Skeletal muscle tissue (tissue), 4 donors: ENCODE measurements around the gene SLC15A3. TPM values are rescaled to one million over a fixed set of nuclear protein-coding genes. Genes with fewer than 3 reads are reported as not detected.

Experiments
- H3K27ac ChIP-seq: one replicate; pipeline ENCODE4 v1.7.0; 2013; ENCODE audit warnings: mild to moderate bottlenecking, low read depth, low read length, inconsistent platforms
- H3K27me3 ChIP-seq, 3 donors: one replicate each; pipeline ENCODE4 v1.7.0; 2013; ENCODE audit warnings: low read length in 3 of 3; ENCODE audit not compliant: control insufficient read depth in 3 of 3, insufficient read depth in 3 of 3
- H3K36me3 ChIP-seq, 3 donors: one replicate each; pipeline ENCODE4 v1.7.0; 2013; ENCODE audit warnings: low read length in 3 of 3; ENCODE audit not compliant: control insufficient read depth in 3 of 3, insufficient read depth in 3 of 3
- H3K4me1 ChIP-seq, 3 donors: one replicate each; pipeline ENCODE4 v1.7.0; 2013; ENCODE audit warnings: low read length in 3 of 3, mild to moderate bottlenecking in 3 of 3; ENCODE audit not compliant: control insufficient read depth in 3 of 3, insufficient read depth in 3 of 3
- H3K4me3 ChIP-seq, 3 donors: one replicate each; pipeline ENCODE4 v1.7.0; 2013; ENCODE audit warnings: low read length in 3 of 3
- H3K9ac ChIP-seq, 3 donors: one replicate each; pipeline ENCODE4 v1.7.0; 2013; ENCODE audit warnings: low read length in 3 of 3, mild to moderate bottlenecking in 3 of 3, moderate library complexity in 2 of 3, low read depth in 1 of 3
- H3K9me3 ChIP-seq, 3 donors: one replicate each; pipeline ENCODE4 v1.7.0; 2013; ENCODE audit warnings: low read length in 3 of 3; ENCODE audit not compliant: control insufficient read depth in 3 of 3
- total RNA-seq: library from RNA; depleted of rRNA; stranded (reverse); fragments of >200 nt; gene quantifications from one replicate; pipeline ENCODE4 v1.2.3, GENCODE V29; 2014
- donor health status: Osteomylitis.

The SLC15A3 gene
- 16.7 TPM for total RNA-seq

DNA sequence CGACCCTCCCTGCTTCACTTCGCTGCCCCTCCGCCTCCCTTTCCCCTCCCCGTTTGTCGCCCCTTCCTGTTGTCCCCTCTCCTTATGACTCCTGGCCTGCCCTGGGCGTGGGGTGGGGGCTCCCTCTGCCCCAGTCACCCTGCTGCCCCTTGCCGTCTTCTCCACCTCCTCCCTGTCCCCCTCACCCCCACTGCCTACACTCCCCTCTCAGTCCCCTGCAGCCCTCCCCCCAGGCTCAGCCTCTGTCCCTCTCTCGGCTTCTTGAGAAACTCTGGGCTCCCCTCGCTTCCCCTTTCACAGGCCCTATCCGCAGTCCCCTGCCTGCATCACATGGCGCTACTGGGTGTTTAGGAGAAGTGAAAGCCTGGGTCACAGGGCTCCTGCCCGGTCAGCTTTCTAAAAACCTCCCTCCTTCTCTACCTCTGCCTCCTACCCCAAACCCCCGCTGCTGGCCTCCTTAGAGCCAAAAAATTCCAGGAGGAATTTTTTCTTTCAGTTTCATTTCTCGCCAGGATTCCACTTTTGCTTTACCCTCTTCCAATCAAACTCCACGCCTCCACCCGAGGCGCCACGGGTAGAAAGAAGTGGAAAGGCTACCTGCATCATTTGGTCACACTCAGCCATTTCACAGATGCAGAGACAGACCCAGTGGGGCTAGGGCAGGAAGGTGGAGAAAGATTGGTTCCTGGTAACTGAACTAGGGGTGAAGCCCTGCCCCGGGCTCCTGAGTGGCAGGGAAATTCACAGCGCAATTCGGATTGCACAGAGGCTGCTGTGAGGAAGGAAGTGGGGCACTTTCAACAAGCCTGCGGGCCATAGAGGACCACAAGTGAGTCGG, at the start of gene SLC15A3:
TSS of gene SLC15A3 (minus strand) at position 273 of the 838 bp plus-strand sequence. CDS start 625 bp downstream, outside the sequence.
- no peaks in the 10 kb centered on the region for H3K9me3 ChIP-seq
- peaks cover 7 to 14% (median 11%) of the 10 kb centered on the region in 3 donors for H3K4me1 ChIP-seq
- H3K4me3 ChIP-seq: peak within 1 kb of the TSS; percentile 72 to 80 (median 77)
- H3K27ac ChIP-seq: peak within 1 kb of the TSS; percentile 79
- H3K27me3 ChIP-seq: peaks cover 0 to 11% (median 4%) of the 10 kb centered on the region in 3 donors
- peak within 1 kb of the TSS; percentile 69 to 76 (median 71) for H3K9ac ChIP-seq
- H3K36me3 ChIP-seq: no peaks in the 10 kb centered on the region

DNA sequence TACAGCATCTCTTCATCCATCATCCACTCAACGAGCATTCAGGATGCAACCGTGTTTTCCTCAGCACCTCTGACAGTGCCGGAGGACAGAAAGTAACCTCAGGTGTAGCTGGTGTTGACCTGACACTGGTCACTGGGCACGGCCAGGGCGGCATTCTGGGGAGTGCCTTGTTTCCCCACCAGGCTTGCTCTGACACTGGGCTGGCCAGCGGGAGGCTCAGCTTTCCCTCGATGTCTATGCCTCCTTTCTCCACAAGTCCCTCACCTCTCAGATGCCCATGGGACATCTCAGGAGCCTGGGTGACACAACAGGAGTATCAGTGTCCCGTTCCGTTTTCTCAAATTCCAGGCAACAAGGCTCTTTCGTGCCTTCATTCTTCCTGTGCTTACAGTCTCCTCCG, 48.5 kb upstream of the SLC15A3 start:
- H3K4me1 ChIP-seq: peaks cover 2 to 18% (median 4%) of the 10 kb centered on the region in 3 donors
- H3K36me3 ChIP-seq: no peaks in the 10 kb centered on the region
- peaks cover 3 to 33% (median 12%) of the 10 kb centered on the region in 3 donors for H3K27me3 ChIP-seq
- H3K4me3 ChIP-seq: no peak overlapping the region
- H3K9ac ChIP-seq: no peak overlapping the region
- no peak overlapping the region for H3K27ac ChIP-seq
- H3K9me3 ChIP-seq: no peaks in the 10 kb centered on the region

DNA sequence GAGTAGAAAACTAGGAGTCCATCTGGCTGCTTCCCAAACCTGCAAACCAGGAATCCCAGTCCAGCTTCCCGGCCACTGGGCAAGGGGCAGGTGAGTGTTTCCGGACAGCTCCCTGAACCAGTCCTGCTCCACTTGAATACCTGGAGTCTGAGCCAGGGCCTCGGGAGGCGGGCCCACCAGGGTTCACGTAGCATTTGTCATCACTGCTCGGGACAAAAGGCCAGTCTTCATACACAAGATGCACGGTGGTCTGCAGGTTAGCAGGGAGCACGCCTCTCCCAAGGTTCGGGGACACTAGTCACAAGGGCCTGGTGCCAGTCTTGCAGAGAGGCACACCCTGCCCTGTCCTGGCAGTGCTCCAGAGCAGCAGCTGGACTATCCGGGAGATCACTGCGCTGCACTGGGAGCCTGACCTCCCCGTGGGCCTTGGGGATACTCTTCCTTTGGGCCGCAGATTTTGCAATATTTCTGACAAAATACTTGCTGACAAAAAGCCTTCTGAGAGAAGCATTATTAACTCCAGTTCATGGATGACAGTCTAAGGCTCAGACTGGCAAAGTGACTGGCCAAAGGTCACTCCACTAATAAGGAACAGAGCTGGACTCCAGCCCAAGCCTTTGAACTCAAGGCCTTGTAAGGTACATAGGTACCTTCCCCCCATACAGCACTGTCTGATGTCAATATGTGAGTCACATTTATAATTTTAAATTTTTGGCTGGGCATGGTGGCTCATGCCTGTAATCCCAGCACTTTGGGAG, 44.6 kb upstream of the SLC15A3 start:
- H3K4me3 ChIP-seq: no peak overlapping the region
- no peaks in the 10 kb centered on the region for H3K36me3 ChIP-seq
- H3K4me1 ChIP-seq: peaks cover 0 to 9% (median 0%) of the 10 kb centered on the region in 3 donors
- no peak overlapping the region for H3K9ac ChIP-seq
- peaks cover 10 to 28% (median 23%) of the 10 kb centered on the region in 3 donors for H3K27me3 ChIP-seq
- H3K9me3 ChIP-seq: no peaks in the 10 kb centered on the region
- H3K27ac ChIP-seq: no peak overlapping the region

DNA sequence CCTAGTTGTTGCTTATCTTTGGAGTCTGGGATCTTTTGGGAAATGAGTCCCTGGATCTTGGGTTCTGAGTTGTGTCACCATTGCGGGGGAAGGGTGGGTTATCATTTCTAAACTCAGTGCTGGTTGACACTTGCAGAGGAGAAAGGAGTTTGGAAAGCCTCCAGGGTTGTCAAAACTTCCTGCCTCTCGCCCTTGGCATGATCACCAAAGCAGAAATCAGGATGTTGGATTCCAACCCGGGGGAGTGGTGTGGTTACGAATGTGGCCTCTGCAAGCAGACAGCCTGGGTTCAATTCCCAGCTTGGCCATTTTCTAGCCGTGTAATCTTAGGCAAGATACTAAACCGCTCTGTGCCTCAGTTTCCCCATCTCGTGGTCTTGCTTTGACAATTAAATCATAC, 43.8 kb upstream of the SLC15A3 start:
- H3K27ac ChIP-seq: no peak overlapping the region
- peaks cover 0 to 9% (median 0%) of the 10 kb centered on the region in 3 donors for H3K4me1 ChIP-seq
- no peaks in the 10 kb centered on the region for H3K36me3 ChIP-seq
- H3K4me3 ChIP-seq: no peak overlapping the region
- H3K9me3 ChIP-seq: no peaks in the 10 kb centered on the region
- H3K9ac ChIP-seq: no peak overlapping the region
- peaks cover 10 to 28% (median 26%) of the 10 kb centered on the region in 3 donors for H3K27me3 ChIP-seq

DNA sequence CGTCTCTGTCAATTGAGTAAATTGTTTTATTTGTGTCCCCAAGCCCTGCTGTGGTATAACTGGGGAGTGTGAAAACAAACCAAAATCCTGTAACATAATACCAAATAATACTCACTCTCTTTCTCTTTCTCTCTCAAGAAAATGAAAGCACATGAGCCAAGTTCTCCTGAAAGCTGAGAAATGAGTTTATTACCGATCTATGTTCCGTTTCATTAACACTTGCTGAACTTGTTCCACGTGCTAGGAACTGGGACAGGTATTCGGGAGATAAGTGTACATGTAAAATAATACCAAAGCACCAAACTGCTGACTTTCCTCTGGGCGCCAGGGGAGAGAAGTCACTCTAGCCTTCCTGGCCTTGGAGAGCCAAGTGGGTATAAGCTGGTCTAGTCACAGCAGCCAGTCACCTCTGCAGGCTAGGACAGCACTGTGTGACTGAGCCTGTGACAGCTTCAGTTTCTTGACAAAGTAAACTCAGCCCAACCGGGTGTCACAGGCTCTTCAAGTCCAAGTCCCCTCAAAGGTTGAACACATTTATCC, 42.6 kb upstream of the SLC15A3 start:
- Histone ChIP-seq H3K27me3 (peaks cover 7 to 20% (median 19%) of the 10 kb centered on the region in 3 donors), H3K4me1 (peaks cover 0 to 9% (median 0%) of the 10 kb centered on the region in 3 donors), H3K9me3 (no peaks in the 10 kb centered on the region), H3K36me3 (no peaks in the 10 kb centered on the region), H3K9ac (no peak overlapping the region), H3K4me3 (no peak overlapping the region), H3K27ac (no peak overlapping the region)

DNA sequence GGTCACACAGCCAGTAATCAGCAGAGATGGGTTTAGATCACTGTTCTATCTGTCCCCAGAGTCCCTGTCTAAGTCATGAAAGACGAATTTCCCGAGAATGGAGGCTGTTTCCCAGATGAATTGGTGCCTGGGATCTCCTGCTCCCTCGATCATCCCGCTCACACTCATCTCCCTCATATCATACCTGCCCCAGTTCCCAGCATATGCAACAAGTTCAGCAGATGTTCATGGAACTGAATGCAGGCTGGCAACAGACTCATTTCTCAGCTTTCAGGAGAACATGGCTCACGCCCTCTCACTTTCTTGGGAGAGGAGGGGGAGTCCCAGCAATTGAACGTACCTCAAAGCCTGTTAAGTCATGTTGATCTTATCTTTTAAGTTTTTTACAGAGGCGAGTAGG, 41.6 kb upstream of the SLC15A3 start:
- H3K9me3 ChIP-seq: no peaks in the 10 kb centered on the region
- H3K4me1 ChIP-seq: peaks cover 0 to 9% (median 0%) of the 10 kb centered on the region in 3 donors
- H3K9ac ChIP-seq: no peak overlapping the region
- peaks cover 7 to 21% (median 20%) of the 10 kb centered on the region in 3 donors for H3K27me3 ChIP-seq
- H3K27ac ChIP-seq: no peak overlapping the region
- no peak overlapping the region for H3K4me3 ChIP-seq
- H3K36me3 ChIP-seq: no peaks in the 10 kb centered on the region

DNA sequence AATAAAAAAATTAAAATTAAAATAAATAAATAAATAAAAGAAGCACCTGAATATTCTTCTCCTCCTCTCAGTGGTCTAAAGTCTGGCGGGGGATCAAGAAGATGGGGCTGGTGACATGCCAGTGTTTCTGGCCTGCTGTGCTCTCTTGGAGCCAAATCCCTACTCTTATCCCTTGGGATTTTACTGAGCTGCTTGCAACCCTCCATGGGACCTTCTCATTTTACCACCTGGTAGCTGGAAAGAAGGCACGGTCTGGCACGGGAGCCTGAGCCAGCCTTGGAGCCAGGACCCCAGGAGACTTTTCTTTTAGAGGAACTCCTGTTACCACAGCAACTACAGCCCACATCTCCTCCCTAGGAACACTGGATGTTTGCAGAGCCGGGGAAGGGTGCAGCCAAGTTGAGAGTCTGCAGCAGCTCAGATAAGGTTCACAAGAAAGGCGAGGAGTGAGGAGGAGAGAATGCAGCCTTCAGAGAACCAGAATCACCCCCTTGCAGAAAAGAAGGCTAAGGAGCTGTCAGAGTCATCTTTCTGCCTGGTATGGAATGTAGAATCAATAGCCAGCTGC, 41.0 kb upstream of the SLC15A3 start:
- peaks cover 7 to 25% (median 23%) of the 10 kb centered on the region in 3 donors for H3K27me3 ChIP-seq
- no peak overlapping the region for H3K9ac ChIP-seq
- no peak overlapping the region for H3K4me3 ChIP-seq
- no peaks in the 10 kb centered on the region for H3K36me3 ChIP-seq
- H3K27ac ChIP-seq: no peak overlapping the region
- no peaks in the 10 kb centered on the region for H3K9me3 ChIP-seq
- peaks cover 0 to 9% (median 0%) of the 10 kb centered on the region in 3 donors for H3K4me1 ChIP-seq

DNA sequence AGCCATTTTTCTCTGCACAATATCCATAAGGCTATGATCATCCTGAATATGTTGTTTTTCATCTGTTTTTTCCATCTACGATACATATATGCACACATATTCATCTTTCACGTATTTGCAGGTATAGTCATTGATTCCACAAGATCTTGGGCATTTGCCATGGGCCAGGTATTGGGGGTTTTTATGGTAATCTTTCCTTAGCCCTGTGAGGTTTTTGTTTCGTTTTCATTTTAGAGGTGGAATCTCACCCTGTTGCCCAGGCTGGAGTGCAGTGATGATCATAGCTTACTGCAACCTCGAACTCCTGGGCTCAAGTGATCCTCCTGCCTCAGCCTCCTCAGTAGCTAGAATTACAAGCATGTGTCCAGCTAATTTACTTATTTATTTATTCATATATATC, 39.5 kb upstream of the SLC15A3 start:
- Histone ChIP-seq H3K27ac (no peak overlapping the region), H3K27me3 (peaks cover 7 to 31% (median 26%) of the 10 kb centered on the region in 3 donors), H3K36me3 (no peaks in the 10 kb centered on the region), H3K4me1 (peaks cover 0 to 6% (median 0%) of the 10 kb centered on the region in 3 donors), H3K4me3 (no peak overlapping the region), H3K9me3 (no peaks in the 10 kb centered on the region), H3K9ac (no peak overlapping the region)

DNA sequence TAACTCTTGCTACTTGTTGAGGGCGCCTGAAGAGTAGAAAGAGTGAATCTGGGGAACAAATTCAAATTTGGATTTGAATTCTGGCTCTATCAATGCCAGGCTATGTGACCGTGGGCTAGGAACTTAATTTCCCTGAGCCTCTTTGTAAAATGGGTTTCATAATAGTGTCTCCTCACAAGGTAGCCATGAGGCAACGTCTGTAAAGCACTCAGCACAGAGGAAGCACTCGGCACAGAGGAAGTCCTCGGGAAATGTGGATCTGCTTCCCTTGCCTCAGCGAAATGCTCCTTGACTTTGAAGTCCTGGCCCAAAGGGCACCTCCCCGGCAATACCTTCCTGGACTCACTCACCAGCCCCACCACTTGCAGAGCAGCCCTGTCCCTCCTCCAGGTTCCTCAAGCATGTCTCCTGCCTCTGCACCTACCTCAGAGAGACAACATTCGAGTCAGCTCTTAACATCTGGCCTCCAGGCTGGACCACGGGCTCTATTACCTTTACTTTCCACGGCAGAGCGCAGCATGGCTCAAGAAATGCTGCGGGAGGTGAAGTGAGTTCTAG, 37.2 kb upstream of the SLC15A3 start:
- no peaks in the 10 kb centered on the region for H3K9me3 ChIP-seq
- no peaks in the 10 kb centered on the region for H3K36me3 ChIP-seq
- no peaks in the 10 kb centered on the region for H3K4me1 ChIP-seq
- H3K27me3 ChIP-seq: peaks cover 7 to 26% (median 20%) of the 10 kb centered on the region in 3 donors
- H3K9ac ChIP-seq: no peak overlapping the region
- no peak overlapping the region for H3K27ac ChIP-seq
- H3K4me3 ChIP-seq: no peak overlapping the region
